A673 (cell line): Measurements from ENCODE around the gene THAP3. TPM values are rescaled to one million over a fixed set of nuclear protein-coding genes. Genes with fewer than 3 reads are reported as not detected.
"Not testable (repeated sequence)": the region's sequence is repeated elsewhere in the genome, so short reads cannot be mapped to it uniquely, and the experiment has no call there.

ENCODE experiments used
- BruUV-seq: library from RNA; stranded (reverse); fragments of 400-500 nt; replicated peaks from 2 replicates; lab custom pipeline; 2021; lab: Mats Ljungman, UMichigan
- CTCF ChIA-PET: fragments of 300-600 bp; sonication (Branson Sonifier 250); formaldehyde crosslinking; loops from one replicate; lab custom pipeline; 2022; ENCODE audit warnings: antibody characterized with exemption; lab: Charles Lee
- POLR2A ChIA-PET: fragments of 300-600 bp; sonication (Branson Sonifier 250); formaldehyde crosslinking; loops from one replicate; lab custom pipeline; 2022; ENCODE audit warnings: antibody characterized with exemption; ENCODE audit not compliant: low non-redundant PET; lab: Charles Lee
- DNase-seq: peaks from one replicate; pipeline ENCODE4 v3.0.0-alpha.2; 2015; ENCODE audit warnings: low spot score
- H3K27ac ChIP-seq: fragments of 200-600 bp; sonication (generic); 2 replicates; pipeline ENCODE4 v1.5.1; 2016; ENCODE audit warnings: mixed run types, low read depth, mild to moderate bottlenecking, mixed read lengths, antibody characterized with exemption, low read length; ENCODE audit not compliant: poor library complexity, severe bottlenecking
- H3K27me3 ChIP-seq: fragments of 200-600 bp; sonication (generic); replicated peaks from 2 replicates; pipeline ENCODE4 v1.6.1; 2017; ENCODE audit warnings: mixed run types, low read depth, mild to moderate bottlenecking, mixed read lengths, antibody characterized with exemption, low read length; ENCODE audit not compliant: insufficient read depth, poor library complexity
- H3K36me3 ChIP-seq: fragments of 200-600 bp; sonication (generic); 2 replicates; pipeline ENCODE4 v1.6.1; 2016; ENCODE audit warnings: mixed run types, mild to moderate bottlenecking, mixed read lengths, antibody characterized with exemption, low read length; ENCODE audit not compliant: insufficient read depth, poor library complexity, severe bottlenecking
- H3K4me1 ChIP-seq: fragments of 200-600 bp; sonication (generic); 2 replicates; pipeline ENCODE4 v1.6.1; 2017; ENCODE audit warnings: mixed run types, mild to moderate bottlenecking, mixed read lengths, antibody characterized with exemption, low read length; ENCODE audit not compliant: insufficient read depth, poor library complexity, severe bottlenecking
- H3K4me3 ChIP-seq: fragments of 200-600 bp; sonication (generic); 2 replicates; pipeline ENCODE4 v1.5.1; 2016; ENCODE audit warnings: low read depth, mixed run types, mild to moderate bottlenecking, mixed read lengths, low read length; ENCODE audit not compliant: poor library complexity, severe bottlenecking
- H3K9me3 ChIP-seq: fragments of 200-600 bp; sonication (generic); 2 replicates; pipeline ENCODE4 v1.6.1; 2016; ENCODE audit warnings: mixed run types, low read depth, mild to moderate bottlenecking, mixed read lengths, antibody characterized with exemption, low read length; ENCODE audit not compliant: poor library complexity, severe bottlenecking
- CTCF ChIP-seq: fragments of 300-800, 200-600 bp; sonication (generic); conservative IDR thresholded peaks from 2 replicates; pipeline ENCODE4 v1.5.1; 2017; ENCODE audit warnings: low read depth, mild to moderate bottlenecking, antibody characterized with exemption, low read length, moderate library complexity, mixed read lengths
- EZH2 ChIP-seq: fragments of 200-600 bp; sonication (generic); IDR thresholded peaks from 2 replicates; pipeline ENCODE4 v1.6.1; 2017; ENCODE audit warnings: borderline replicate concordance, low read depth, mild to moderate bottlenecking, mixed read lengths, antibody characterized with exemption, low read length; ENCODE audit not compliant: poor library complexity, severe bottlenecking
- intact Hi-C: fragments of 100-400 bp; cut with micrococcal nuclease; formaldehyde crosslinking; loops from one replicate; pipeline ENCODE4 v1.10.0; 2022; ENCODE audit not compliant: unreplicated experiment
- total RNA-seq: library from RNA; stranded (reverse); gene quantifications from 2 replicates; pipeline ENCODE4 v1.2.3, GENCODE V29; 2021

Gene THAP3
- total RNA-seq, 1 experiment from 2014 or later: 23.6 TPM

GRCh38 chr1:6634371-6635052 is 9.8 kb downstream of the THAP3 start:
- Histone ChIP-seq H3K4me3 (no peak overlapping the region), H3K4me1 (no peaks in the 10 kb centered on the region), H3K9me3 (no peaks in the 10 kb centered on the region), H3K36me3 (peaks cover 79% of the 10 kb centered on the region), H3K27ac (no peak overlapping the region), H3K27me3 (no peaks in the 10 kb centered on the region)
- intact Hi-C loops: no loop called here
- TSS peak; percentile 79 for BruUV-seq
- POLR2A ChIA-PET: no interaction called here
- TF ChIP-seq CTCF (peak; percentile 56), EZH2 (no peak)
- CTCF ChIA-PET: no interaction called here
- DNase-seq: peak; percentile 45

- CTCF ChIA-PET: no interaction called here
- DNase-seq: no peak
- no peaks in the 10 kb centered on the region for H3K9me3 ChIP-seq
- H3K27ac ChIP-seq: no peak overlapping the region
- POLR2A ChIA-PET: no interaction called here
- peaks cover 76% of the 10 kb centered on the region for H3K36me3 ChIP-seq
- H3K27me3 ChIP-seq: no peaks in the 10 kb centered on the region
- no peak for TF ChIP-seq EZH2
- no peak for TF ChIP-seq CTCF
- no peaks in the 10 kb centered on the region for H3K4me1 ChIP-seq
- no peak overlapping the region for H3K4me3 ChIP-seq
- no TSS peak for BruUV-seq
- intact Hi-C loops: no loop called here
Measured at GRCh38 chr1:6635161-6635909, 10.7 kb downstream of the THAP3 start.

GRCh38 chr1:6635910-6636760 is 11.5 kb downstream of the THAP3 start:
- intact Hi-C loops: no loop called here
- DNase-seq: peak; percentile 21
- Histone ChIP-seq H3K4me1 (no peaks in the 10 kb centered on the region), H3K4me3 (no peak overlapping the region), H3K9me3 (no peaks in the 10 kb centered on the region), H3K27ac (no peak overlapping the region), H3K36me3 (peaks cover 68% of the 10 kb centered on the region), H3K27me3 (no peaks in the 10 kb centered on the region)
- ChIA-PET CTCF (no interaction called here), POLR2A (no interaction called here)
- BruUV-seq: no TSS peak
- TF ChIP-seq CTCF (no peak), EZH2 (no peak)

GRCh38 chr1:6636778-6637177 is 12.1 kb downstream of the THAP3 start:
- H3K27me3 ChIP-seq, CTCF ChIA-PET: not testable (repeated sequence)

More at GRCh38 chr1:6636778-6637177, 12.1 kb downstream of the THAP3 start:
- H3K9me3 ChIP-seq, intact Hi-C loops, H3K27ac ChIP-seq, BruUV-seq, DNase-seq, H3K4me1 ChIP-seq, H3K4me3 ChIP-seq, POLR2A ChIA-PET: not testable (repeated sequence)
- peaks cover 70% of the 10 kb centered on the region for H3K36me3 ChIP-seq
